Stimulated activated CD4-positive, alpha-beta T cell treated with anti-CD3 and anti-CD28 coated beads, Interleukin-4, amount 100 ng/mL, for 1 hour (primary cell): ENCODE measurements around the gene DGKK.

Experiments
- DNase-seq: peaks from one replicate; pipeline ENCODE4 v3.0.0-alpha.2; 2020

DGKK gene

GRCh38 chrX:50470103-50471031, at the start of gene DGKK:
Gene DGKK, minus strand, starts transcription at chrX:50470825. Its CDS starts 147 bp downstream, at chrX:50470678.
- no peak for DNase-seq

DNA sequence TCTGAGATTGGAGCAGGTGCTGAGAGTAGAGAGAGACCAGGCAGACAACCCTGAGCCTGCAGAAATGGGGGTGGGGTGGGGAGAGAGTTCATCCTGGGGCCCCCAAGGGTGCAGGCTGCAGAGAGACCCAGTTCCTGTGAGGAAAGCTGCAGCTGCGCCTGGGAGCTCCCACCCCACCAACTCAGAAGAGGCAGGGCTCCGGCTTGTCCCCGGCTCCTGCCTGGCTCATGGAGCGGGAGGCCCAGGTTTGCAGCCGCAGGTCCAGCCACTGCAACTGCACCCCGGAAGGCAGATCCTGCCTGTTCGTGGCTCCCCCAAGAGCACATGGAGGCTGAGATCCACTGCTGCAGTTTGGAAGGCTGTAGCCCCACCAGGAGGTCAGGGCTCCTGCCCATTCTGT, 44.2 kb upstream of the DGKK start:
- no peak for DNase-seq

- DNase-seq = no peak
Measured at GRCh38 chrX:50497114-50497513, 26.5 kb upstream of the DGKK start.

DNA sequence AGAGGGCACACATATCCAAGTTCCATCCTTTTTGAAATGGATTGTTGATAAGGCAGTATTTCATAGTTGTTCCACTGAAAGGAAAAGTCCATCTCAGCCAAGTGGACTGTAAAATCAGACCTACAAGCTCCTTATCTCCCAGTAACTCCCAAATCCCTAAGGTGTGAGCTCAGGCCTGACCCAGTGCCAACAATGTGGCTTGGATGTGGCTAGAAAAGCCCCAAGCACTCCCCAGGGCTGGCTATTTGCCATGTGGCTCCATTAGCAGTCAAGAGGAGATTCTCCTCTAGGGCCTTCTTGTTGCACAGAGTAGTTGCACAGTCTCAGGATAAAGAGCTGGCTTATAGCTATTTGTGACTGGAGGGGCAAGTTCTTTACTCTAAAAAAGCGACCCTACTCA, 25.0 kb upstream of the DGKK start:
- DNase-seq = no peak

DNA sequence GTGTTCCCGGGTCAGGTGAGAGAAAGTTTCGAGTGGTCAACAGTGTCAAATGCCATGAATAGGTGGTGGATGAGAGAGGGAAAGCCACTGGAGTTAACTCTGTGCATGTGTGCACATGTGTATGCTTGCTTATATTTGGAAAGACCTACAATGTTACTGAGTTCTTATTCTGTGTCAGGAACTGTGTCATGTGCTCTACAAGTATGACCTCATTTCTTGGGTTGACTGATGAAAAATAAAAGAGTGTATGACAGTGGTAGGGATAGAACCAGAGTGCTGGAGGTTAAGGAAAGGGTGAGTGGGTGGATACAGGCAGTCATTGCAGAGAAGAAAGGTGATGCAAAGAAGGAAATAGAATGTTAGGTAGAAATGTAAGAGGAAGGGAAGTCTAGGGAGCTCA, 22.1 kb upstream of the DGKK start:
- no peak for DNase-seq

- DNase-seq = no peak
Measured at GRCh38 chrX:50484662-50485061, 14.0 kb upstream of the DGKK start.

DNA sequence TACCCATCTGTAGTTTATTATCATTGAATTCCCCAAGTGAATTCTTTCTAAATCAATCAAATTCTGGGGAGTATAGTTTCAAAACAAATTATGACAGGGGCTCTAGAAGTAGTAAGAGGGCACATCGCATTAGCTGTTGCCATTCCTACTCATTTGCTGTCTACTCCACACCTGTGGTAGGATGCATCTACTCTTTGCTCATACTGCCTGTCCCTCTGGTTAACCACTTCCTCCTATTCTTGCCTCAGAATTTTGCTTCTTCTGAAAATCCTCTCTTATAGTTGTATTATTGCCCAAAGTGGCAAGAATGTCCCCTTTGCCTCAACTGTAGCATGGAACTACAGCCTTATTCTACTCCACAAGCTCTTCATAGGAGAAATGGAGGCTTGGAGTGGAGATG, 12.7 kb upstream of the DGKK start:
- no peak for DNase-seq

- no peak for DNase-seq
Measured at GRCh38 chrX:50475208-50475607, 4.6 kb upstream of the DGKK start.

DNA sequence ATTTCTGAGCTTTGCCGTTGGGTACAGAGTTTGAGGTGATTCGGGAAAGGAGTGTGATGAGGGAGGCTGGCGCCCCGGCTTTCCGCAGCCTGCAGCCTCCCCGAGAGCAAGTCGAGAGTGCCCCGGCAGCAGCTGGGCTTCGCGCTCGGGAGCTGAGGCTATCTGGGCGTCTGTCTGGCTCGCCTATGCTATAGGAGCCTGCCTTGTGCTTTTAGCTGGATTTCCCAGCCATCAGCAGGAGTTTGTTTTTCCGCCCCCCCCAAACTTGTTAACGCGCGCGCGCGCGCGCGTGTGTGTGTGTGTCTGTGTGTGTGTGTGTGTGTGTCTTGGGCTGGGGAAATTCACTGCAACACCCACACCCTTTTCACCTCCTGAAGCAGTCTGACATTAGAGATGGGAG, 765 bp upstream of the DGKK start:
- DNase-seq = no peak

DNA sequence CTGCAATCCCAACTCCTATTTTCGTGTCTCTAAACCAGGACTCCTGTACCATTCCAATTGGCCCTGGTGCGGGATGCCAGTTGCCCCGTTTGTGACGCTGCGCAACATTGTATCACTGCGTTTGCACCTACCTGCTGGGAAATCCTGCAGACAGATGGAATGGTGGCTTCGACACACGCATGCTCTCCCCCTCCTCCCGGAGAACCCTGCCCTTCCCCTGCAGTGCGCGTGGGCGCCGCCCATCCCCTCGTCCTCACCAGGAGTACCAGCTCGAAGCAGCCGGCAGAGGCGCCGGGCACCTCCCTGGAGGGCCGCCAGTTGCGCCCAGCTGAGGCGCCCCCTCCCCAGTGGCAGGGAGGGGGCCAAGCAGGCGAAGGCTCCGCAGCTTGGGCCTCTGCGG, 1.4 kb downstream of the DGKK start:
- DNase-seq = no peak

DNA sequence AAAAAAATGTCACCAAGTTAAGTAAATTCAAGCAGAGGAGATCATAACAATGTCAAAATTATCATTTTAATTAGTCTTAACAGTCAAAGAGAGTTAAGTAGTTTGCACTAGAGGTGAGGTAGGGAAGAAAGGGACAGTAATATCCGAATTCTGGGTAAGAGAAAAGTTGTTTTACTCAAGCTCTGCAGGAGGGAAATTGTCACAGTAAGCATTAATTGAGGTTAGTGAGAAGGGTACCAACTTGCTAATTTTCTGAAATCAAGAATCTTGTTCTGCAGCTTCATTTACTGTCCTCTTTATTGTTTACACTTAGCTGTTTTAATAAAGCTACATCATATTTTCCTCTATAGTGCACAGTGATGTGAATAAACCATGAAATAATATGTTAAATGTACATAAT, 11.0 kb downstream of the DGKK start:
- no peak for DNase-seq

- DNase-seq = no peak
Measured at GRCh38 chrX:50458483-50458882, 12.1 kb downstream of the DGKK start.

- no peak for DNase-seq
Measured at GRCh38 chrX:50456712-50457484, 13.7 kb downstream of the DGKK start.

GRCh38 chrX:50452782-50453181, 17.8 kb downstream of the DGKK start:
- DNase-seq = no peak

DNA sequence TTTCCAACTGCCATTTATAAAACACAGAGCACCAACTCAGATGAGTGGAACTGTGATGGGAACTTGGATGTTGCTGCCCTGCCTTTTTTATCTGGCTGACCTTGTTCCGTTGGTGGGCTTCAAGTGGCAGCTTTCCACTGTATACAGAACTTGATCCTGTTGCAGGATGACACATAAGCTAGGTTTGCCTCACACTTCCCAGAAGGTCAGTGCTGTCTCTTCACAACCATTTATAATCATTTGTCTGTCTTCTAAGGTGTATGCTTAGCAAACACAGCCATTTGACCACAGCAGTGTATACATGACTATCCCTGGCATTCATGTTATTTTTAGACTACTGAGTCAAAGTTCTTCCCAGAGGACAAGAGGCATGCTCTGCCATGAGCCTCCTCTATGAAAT, 20.3 kb downstream of the DGKK start:
- no peak for DNase-seq

DNA sequence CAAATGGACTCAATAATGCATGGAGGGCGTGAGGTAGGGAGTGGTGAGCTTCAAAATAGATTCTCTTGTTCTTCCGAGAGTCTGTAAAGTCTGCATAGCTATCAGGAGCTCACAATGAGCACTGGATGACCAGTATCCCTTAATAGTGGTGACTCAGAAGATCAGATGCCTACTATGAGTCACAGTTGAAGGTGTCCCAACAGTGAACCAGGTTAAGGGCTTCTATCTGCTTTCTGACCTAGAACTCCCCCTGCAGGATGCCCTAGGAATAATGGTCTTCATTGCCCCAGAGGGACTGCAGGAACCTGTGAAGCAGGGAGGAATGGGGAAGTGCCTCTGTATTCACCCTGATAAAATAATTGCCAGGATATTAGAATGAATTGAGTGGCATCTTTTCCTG, 22.1 kb downstream of the DGKK start:
- no peak for DNase-seq

DNA sequence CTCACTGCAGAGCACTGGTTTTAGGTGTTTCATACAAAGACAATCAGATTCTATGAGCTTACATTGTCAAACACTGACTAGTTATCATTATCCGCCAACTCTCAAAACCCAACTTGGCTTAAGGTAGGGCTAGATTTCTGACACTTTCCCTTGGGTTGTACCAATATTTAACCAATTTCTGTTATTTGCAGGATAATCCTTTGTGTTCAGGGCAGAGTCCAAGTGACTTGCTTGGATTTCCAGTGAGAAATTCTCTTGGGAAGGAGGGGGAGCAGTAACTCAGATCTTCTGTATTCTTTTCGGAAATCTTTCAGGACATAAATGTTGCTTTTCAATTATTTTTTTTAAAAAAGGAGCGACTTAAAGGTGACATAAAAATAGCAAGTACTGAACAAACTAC, 23.1 kb downstream of the DGKK start:
- DNase-seq = no peak

GRCh38 chrX:50442426-50443116, 28.1 kb downstream of the DGKK start:
- no peak for DNase-seq

- DNase-seq = no peak
Measured at GRCh38 chrX:50436797-50437196, 33.8 kb downstream of the DGKK start.

DNA sequence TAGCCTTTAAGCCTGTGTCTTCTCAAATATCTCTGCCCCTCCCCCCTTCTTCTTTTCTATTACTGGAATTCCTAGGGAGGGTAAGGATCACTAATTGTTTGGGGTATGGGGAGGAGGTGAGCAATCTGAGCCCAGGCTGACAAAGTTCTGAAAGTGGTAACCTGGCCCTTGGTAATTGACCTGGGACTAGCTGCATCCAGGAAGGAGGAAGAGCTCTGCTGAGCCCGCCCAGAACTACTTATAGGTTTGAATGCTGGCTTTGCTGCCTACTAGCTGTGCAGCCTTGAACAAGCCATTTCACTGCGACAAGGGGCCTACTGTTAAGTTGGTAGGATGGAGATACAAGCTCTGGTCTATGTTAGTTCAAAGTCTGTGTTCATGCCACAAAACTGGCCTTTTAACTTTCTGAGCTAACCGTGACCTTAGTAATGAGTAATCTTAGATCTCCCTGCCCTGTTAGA, 37.8 kb downstream of the DGKK start:
- no peak for DNase-seq

- no peak for DNase-seq
Measured at GRCh38 chrX:50431623-50432022, 39.0 kb downstream of the DGKK start.

GRCh38 chrX:50430917-50431575, 39.6 kb downstream of the DGKK start:
- no peak for DNase-seq

GRCh38 chrX:50428174-50428573, 42.5 kb downstream of the DGKK start:
- no peak for DNase-seq
